HG02973 (cell line): Measurements from ENCODE around the gene GPX4.

Experiments
- ATAC-seq: cut with Tn5 transposase; IDR thresholded peaks from one replicate; pipeline ENCODE4 v1.9.1; 2021; ENCODE audit warnings: moderate library complexity; ENCODE audit not compliant: unreplicated experiment

Gene GPX4

DNA sequence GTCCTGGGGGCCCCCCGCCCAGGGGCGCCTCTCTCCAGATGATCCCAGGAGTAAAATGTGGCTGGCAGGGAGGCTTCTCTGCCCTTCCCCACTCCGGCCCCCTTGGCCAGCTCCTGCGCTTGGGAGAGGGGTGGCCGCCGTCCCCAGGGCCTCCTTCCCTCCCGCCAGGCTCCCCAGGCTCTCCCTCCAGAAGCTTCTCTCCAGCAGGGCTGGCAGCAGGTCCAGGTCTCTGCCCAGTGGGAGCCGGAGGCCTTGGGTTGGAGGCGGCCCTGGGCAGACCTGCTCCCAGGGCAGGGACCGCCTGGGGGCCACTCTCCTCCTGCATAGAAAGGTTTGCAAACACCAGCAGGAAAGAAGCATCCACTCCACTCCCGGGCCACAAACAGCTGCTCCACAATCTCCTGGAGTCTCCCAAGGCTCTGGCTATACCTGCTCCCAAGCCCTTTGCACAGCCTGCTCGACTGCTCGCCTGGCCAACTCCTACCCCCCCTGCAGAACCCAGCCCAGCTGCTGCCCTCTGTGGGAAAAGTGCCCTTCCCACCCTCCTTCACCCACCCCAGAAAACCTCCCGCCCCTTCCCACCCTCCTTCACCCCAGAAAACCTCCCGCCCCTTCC, 44.2 kb downstream of the GPX4 start:
- no peak for ATAC-seq

DNA sequence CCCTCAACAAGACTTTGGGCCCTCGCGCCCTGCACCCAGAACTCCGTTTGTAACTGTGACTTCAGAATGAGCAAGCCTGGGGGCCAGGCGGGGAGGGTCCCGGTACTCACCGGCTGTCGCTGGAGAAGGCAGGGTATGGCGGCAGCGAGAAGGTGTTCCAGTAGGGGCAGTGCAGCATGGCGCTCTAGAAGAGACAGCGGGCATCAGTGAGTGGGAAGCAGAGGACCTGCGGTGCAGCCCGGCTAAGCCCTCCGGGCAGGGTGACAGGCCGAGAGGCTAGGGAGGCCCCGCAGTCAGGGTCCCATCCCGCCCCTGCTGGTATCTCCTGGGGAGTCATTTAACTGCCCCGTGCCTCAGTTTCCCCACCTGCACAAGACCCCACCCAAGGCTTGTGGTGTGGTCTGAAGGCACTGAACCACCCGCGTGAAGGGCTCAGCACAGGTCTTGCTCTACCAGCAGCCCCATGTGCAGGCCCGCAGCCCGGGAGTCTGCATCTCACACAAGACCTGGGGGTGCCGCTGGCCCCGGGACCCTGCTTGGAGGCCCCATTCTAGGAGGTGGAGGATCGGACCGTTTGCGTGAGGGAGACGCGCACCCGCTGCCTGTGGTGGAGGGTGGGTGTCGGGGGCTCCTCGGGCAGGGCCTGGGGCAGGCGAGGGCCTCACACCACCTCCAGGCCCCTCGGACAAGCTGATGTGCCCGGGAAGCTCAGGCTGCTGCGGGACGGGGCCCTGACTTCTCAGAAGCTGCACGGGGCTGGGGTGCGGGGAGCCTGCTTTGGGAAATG, 45.7 kb downstream of the GPX4 start:
- no peak for ATAC-seq

DNA sequence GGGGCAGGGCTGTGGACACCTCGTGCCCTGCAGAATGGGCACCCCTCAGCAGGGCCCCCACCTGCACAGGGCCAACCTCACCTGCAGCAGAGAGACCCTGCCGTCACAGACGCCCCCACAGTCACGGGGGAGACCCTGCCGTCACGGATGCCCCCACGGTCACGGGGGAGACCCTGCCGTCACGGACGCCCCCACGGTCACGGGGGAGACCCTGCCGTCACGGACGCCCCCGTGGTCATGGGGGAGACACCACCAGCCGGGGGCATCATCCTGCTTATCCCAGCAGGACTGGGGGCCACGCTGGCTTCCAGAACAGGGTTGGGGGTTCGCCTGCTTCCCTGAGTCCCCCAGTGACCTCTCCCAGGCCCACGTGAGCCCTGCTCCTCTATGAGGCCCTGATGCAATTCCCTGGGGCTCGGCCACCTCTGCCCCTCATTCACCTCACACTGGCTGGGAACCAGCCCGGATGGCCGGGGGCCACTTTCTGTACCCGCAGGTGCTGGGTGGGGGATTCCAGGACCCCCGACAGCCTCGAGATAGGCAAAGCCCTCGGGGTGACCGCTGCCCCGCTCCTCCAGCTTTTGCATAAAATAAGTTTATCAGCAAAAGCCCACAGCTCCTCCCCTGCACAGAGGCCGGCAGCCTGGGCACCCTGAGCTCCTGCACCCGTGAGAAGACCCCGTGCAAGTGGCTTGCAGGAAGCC, 46.7 kb downstream of the GPX4 start:
- no peak for ATAC-seq

DNA sequence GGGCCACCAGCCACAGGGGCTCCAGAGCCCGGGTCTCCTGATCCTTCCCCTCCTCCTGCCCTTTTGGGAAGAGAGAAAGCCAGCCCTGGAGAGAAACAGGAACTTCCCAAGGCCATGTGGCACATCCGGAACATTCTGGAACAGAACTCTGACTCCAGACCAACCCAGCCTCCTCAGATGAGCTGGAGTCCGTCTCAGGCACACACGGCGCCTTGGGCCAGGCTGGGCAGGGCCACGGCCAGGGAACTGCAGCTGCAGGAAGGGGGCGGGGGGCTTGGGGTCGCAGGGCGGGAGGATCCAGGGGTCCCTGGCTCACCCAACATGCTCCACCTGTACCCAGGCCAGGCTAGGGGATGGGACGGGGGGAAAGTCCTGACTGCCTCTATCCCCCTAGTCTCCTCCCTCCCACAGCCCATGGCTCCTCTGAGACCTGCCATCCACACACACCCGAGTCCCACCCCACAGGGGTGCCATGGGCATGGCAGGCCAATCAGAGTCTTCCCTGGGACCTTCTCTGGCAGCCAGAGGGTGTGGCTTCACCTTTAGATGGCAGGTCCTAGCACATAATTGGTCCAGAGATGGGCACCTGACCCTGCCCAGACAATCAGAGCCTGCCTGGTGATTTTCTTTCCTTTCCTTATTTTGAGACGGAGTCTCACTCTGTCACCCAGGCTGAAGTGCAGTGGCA, 47.4 kb downstream of the GPX4 start:
- no peak for ATAC-seq

DNA sequence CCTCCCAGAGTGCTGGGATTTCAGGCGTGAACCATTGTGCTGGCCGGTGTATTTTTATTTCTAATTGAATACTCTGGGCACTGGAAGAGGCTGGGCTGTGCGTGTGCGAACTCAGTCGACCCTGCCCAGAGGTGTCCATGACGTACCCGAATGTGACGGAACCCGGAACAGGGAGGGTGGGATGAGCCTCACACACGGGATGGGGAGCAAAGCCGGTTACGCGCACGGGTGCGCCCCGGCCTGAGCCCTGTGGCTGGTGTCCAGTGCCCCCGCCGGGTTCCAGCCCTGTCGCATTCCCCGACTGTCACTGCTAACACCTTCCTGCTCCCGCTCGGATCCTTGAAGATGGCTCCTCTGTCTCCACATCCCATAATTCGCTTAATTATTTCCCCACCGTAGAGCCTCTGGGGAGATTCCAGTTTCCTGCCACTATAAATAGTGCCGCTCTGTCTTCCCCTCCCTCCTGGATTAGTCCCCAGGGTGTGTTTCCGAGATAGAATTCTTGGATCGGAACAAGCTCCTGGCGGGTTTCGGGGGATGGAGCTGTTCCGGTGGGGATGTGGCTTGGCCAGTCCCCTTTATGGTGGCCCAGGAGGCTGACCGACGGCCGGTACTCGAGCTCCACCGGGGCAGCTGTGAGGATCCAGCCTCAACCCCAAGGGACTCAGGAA, 48.3 kb downstream of the GPX4 start:
- no peak for ATAC-seq

DNA sequence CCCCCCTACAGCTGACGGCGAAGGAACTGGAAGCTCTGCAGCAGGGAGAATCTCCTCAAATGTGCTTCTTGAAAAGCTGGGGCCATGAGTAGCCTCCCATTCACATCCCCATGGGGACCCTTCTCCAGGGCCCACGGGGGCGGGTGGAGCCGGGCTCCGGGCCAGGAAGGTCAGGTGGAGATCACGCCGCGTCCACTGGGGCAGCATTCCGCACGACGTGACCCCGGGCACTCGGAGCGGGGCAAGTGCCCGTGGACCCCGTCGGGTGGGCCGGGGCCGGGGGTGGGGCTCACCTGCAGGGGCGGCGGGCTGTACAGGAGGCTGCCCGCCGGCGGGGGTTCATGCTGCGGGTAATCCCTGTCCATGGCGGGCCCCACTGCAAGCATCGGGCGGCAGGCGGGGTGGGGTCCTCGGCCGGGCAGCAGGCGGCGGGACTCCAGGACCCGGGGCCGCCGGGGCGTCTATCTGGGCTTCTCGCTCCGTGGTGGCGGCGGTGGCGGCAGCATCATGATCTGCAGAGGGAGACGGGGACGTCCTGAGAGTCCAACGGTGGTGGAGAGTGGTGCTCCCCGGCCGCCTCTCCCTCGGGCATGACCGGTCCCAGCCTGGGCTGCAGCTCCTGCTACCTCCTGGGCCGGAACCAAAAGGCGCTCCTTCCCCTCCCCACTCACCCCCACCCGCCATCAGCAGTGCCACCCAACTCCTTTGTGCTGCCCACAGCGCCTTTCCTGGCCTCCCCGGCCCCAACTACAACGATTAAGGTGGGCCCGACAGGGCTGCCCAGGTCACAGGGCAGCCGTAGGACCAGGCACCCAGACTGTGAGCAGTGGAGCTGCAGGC, 50.3 kb downstream of the GPX4 start:
- ATAC-seq: no peak

DNA sequence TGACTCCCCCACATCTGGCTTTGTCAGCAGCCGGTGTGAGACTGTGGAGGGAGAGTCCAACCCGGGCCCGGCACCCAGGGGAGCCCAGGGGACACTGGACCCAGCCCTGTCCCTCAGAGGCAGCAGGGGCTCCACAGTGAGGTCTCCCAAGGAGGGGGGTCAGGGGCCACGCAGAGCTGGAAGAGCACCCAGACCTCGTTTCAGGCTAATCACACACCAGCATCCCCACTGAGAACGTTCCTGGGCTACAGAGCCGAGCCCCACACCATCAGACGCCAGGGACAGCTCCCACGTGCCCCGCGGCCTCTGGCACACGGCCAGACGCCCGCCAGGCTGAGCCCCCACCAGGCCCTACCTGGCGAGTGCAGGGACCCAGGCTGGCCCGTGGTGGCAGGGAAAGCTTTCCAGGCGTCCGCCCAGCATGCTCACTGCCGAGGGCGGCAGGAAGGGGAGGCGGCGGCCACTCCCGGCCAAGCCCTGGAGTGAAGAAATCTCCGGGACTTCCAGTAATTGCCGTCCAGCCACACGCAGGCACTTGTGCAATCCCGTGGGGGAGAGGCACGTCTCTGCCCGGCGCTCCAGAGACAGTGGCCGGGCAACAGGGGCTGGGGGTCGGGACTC, 51.0 kb downstream of the GPX4 start:
- no peak for ATAC-seq

DNA sequence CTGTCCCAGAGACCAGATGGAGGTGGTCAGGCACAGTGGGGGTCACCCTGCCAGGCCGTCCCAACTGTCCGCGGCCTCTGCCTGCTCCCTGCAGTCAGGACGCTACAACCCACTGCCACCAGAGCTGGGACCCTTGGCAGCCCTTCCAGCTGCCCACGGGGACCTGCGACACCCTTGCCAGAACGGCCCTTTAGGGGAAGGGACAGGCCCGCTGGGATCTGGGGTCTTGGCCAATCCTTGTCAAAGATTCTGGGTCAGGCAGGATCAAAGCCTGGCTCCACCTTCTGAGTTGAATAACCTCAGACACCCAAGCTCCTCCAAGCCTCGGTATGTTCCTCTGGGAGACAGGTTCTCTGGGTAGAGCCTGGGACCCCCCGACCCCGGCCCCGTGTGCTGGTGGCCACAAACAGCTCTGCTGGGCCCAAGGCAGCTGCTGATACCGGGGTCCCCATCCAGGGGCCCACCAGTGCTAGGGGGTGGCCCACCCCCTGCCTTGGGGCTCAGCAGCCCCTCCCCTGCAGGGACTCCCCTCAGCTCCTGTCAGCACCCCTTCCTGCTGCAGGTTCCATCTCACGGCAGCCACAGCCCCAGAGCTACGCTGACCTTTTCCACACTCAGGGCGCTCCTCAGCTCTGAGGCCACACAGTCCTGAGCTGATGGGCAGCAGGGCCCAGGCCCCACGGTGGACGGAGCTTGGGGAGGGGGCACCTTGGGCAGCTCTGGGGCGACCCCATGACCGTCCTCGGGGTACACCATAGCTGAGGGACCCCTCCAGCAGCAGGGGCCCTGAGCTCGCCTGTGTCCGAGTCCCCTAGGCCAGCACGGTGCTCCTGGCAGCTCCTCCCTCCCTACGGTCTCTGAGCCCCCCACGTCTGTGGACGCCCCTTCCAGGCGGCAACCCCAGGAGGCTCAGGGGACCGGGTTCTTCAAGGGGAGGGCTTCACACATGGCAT, 51.8 kb downstream of the GPX4 start:
- ATAC-seq: no peak
